Endodermal cell (in vitro differentiated cells): ENCODE results near the gene CENPE. TPM values are rescaled to one million over a fixed set of nuclear protein-coding genes. Genes with fewer than 3 reads are reported as not detected.

Experiments used
- DNase-seq: peaks from one replicate; pipeline ENCODE4 v3.0.0-alpha.2; 2017
- H3K27ac ChIP-seq: 2 replicates; pipeline ENCODE4 v1.5.1; 2013; ENCODE audit warnings: mild to moderate bottlenecking, low read depth, low read length, moderate library complexity
- H3K27me3 ChIP-seq: 2 replicates; pipeline ENCODE4 v1.6.1; 2013; ENCODE audit warnings: mild to moderate bottlenecking, low read length, moderate library complexity; ENCODE audit not compliant: insufficient read depth, control insufficient read depth, poor library complexity, severe bottlenecking
- H3K36me3 ChIP-seq: 2 replicates; pipeline ENCODE4 v1.7.0; 2013; ENCODE audit warnings: mild to moderate bottlenecking, low read length, moderate library complexity; ENCODE audit not compliant: control insufficient read depth, insufficient read depth
- H3K4me1 ChIP-seq: one replicate; pipeline ENCODE4 v1.7.0; 2013; ENCODE audit warnings: low read length; ENCODE audit not compliant: control insufficient read depth, insufficient read depth
- H3K4me3 ChIP-seq: 2 replicates; pipeline ENCODE4 v1.5.1; 2013; ENCODE audit warnings: mild to moderate bottlenecking, low read length, moderate library complexity
- H3K9ac ChIP-seq: 2 replicates; pipeline ENCODE4 v1.6.1; 2013; ENCODE audit warnings: mild to moderate bottlenecking, low read length, moderate library complexity; ENCODE audit not compliant: poor library complexity, severe bottlenecking; ENCODE audit errors: extremely low read depth
- H3K9me3 ChIP-seq: 2 replicates; pipeline ENCODE4 v1.6.1; 2013; ENCODE audit warnings: mild to moderate bottlenecking, low read length, moderate library complexity; ENCODE audit not compliant: control insufficient read depth
- H3K27ac Mint-ChIP-seq: 2 replicates; pipeline ENCODE4 v1.8.0; 2020; ENCODE audit warnings: mixed read lengths
- H3K27me3 Mint-ChIP-seq: 2 replicates; pipeline ENCODE4 v1.8.0; 2021; ENCODE audit warnings: mild to moderate bottlenecking, mixed read lengths; ENCODE audit not compliant: insufficient read depth
- H3K36me3 Mint-ChIP-seq: 2 replicates; pipeline ENCODE4 v1.8.0; 2020; ENCODE audit warnings: low read depth, mixed read lengths
- H3K4me1 Mint-ChIP-seq: 2 replicates; pipeline ENCODE4 v1.8.0; 2020; ENCODE audit warnings: mixed read lengths
- H3K4me3 Mint-ChIP-seq: 2 replicates; pipeline ENCODE4 v1.8.0; 2020; ENCODE audit warnings: mild to moderate bottlenecking, moderate library complexity, mixed read lengths
- H3K9me3 Mint-ChIP-seq: 2 replicates; pipeline ENCODE4 v1.8.0; 2020; ENCODE audit warnings: mild to moderate bottlenecking, mixed read lengths
- WGBS, 2 experiments: methylation state at CpG; one replicate each; pipeline versions ENCODE4 v1.1.5 to v1.1.7; 2013; ENCODE audit warnings: missing lambda C conversion rate in 2 of 2, mixed read lengths in 1 of 2; ENCODE audit not compliant: insufficient coverage in 1 of 2, insufficient read length in 1 of 2; 5-methylcytosine and 5-hydroxymethylcytosine counted together
- total RNA-seq, 2 donors: library from RNA; stranded (reverse); fragmentation: NEBNext Ultra II Directional in 1 of 2; extraction: Animal tissue kit (Norgen Biotek cat#: 25700) in 1 of 2; gene quantifications; 2 replicates in 1 of 2; 3 replicates in 1 of 2; pipeline ENCODE4 v1.2.1, GENCODE V29; 2021
- TF ChIP-seq, protein P1 (sequence below): fragments of 200-600 bp; sonication (generic); conservative IDR thresholded peaks from 2 replicates; pipeline ENCODE4 v1.5.0; 2021; ENCODE audit warnings: antibody characterized with exemption, mild to moderate bottlenecking

CENPE gene
- total RNA-seq, 2 donors from 2014 or later = 32.4 to 39.6 TPM

DNA sequence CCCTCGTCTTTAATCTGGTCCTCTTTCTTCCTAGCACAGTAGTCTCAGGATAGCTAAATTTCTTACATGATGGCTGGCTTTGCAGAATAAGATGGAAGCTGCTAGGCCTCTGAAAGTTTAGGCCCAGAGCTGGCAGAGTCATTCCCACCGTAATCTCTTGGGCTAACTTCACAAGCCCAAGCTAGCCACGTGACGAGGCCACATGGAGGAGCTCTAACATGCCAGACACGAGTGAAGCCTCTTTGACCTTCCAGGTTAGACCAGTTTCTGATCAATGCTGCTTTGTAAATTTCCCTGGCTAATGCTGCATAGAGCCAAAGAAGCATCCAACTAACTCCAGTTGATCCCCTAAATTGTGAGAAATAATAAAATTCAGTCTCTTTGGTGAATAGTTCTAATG lies 9.5 kb upstream of the CENPE start:
- peak; percentile 72 for DNase-seq
- H3K36me3 Mint-ChIP-seq = no peaks in the 10 kb centered on the region

DNA sequence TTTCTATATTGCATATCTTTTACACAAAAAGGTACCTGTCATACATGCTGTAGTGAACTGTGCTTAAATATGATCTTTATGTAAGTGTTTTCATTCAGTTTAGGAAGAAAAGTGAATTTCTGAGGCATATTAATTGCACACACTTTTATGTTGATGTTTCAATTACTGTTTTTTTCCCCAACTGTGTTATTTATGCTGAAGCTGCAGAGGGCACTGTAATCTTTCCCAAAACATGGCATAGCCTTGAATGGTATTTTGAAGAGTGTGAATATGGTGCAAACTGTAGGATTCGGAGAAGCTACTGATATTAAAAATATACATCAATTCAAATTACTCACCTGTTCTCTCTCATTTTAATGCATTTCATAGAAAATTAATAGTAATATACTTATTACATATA lies 6.0 kb upstream of the CENPE start:
- Mint-ChIP-seq H3K27me3 (no peaks in the 10 kb centered on the region), H3K27ac (no peak overlapping the region), H3K4me1 (peaks cover 10% of the 10 kb centered on the region), H3K4me3 (no peak overlapping the region), H3K36me3 (no peaks in the 10 kb centered on the region), H3K9me3 (no peaks in the 10 kb centered on the region)
- Histone ChIP-seq H3K27ac (no peak overlapping the region), H3K9ac (no peak overlapping the region), H3K9me3 (no peaks in the 10 kb centered on the region), H3K36me3 (no peaks in the 10 kb centered on the region), H3K27me3 (no peaks in the 10 kb centered on the region), H3K4me1 (no peaks in the 10 kb centered on the region), H3K4me3 (no peak overlapping the region)
- TF ChIP-seq, protein P1, sequence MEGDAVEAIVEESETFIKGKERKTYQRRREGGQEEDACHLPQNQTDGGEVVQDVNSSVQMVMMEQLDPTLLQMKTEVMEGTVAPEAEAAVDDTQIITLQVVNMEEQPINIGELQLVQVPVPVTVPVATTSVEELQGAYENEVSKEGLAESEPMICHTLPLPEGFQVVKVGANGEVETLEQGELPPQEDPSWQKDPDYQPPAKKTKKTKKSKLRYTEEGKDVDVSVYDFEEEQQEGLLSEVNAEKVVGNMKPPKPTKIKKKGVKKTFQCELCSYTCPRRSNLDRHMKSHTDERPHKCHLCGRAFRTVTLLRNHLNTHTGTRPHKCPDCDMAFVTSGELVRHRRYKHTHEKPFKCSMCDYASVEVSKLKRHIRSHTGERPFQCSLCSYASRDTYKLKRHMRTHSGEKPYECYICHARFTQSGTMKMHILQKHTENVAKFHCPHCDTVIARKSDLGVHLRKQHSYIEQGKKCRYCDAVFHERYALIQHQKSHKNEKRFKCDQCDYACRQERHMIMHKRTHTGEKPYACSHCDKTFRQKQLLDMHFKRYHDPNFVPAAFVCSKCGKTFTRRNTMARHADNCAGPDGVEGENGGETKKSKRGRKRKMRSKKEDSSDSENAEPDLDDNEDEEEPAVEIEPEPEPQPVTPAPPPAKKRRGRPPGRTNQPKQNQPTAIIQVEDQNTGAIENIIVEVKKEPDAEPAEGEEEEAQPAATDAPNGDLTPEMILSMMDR = peak; percentile 69
- WGBS, 2 experiments = no CpG with 5 or more reads among the region's 1 CpG
- DNase-seq = no peak

More for the DNA sequence above, 9.5 kb upstream of the CENPE start:
- H3K27me3 ChIP-seq = no peaks in the 10 kb centered on the region
- no peak overlapping the region for H3K4me3 ChIP-seq
- H3K27ac ChIP-seq = no peak overlapping the region
- H3K4me3 Mint-ChIP-seq = no peak overlapping the region
- 57 to 71% methylated on average over 1 to 5 of the region's 5 CpGs for WGBS, 2 experiments
- H3K36me3 ChIP-seq = no peaks in the 10 kb centered on the region
- no peak overlapping the region for H3K27ac Mint-ChIP-seq
- H3K9ac ChIP-seq = no peak overlapping the region
- H3K27me3 Mint-ChIP-seq = no peaks in the 10 kb centered on the region
- H3K9me3 ChIP-seq = no peaks in the 10 kb centered on the region
- no peaks in the 10 kb centered on the region for H3K9me3 Mint-ChIP-seq
- peaks cover 3% of the 10 kb centered on the region for H3K4me1 Mint-ChIP-seq
- TF ChIP-seq, protein P1 = peak; percentile 63
- H3K4me1 ChIP-seq = no peaks in the 10 kb centered on the region

- H3K9me3 ChIP-seq = no peaks in the 10 kb centered on the region
- no peak overlapping the region for H3K9ac ChIP-seq
- H3K9me3 Mint-ChIP-seq = peaks cover 2% of the 10 kb centered on the region
- no peaks in the 10 kb centered on the region for H3K36me3 Mint-ChIP-seq
- no peaks in the 10 kb centered on the region for H3K36me3 ChIP-seq
- H3K4me3 Mint-ChIP-seq = no peak overlapping the region
- no peak overlapping the region for H3K4me3 ChIP-seq
- H3K27ac ChIP-seq = no peak overlapping the region
- H3K4me1 Mint-ChIP-seq = peaks cover 15% of the 10 kb centered on the region
- DNase-seq = no peak
- H3K27me3 Mint-ChIP-seq = no peaks in the 10 kb centered on the region
- H3K4me1 ChIP-seq = no peaks in the 10 kb centered on the region
- H3K27ac Mint-ChIP-seq = no peak overlapping the region
- 76% methylated on average over 2 of the region's 2 CpGs; no CpG with 5 or more reads in 1 of the 2 experiments for WGBS, 2 experiments
- TF ChIP-seq, protein P1 = no peak
- H3K27me3 ChIP-seq = no peaks in the 10 kb centered on the region
Measured at GRCh38 chr4:103201724-103202123, 3.6 kb upstream of the CENPE start.
